CD14-positive monocyte (primary cell): ENCODE results near the gene NDUFB10. TPM values are rescaled to one million over a fixed set of nuclear protein-coding genes. Genes with fewer than 3 reads are reported as not detected.

Experiments
- DNase-seq, 3 donors: peaks; one replicate each; pipeline ENCODE4 v3.0.0-alpha.2; 2011 to 2022
- H2AFZ ChIP-seq: 2 replicates; pipeline ENCODE4 v1.6.0; 2012; ENCODE audit warnings: mild to moderate bottlenecking, low read depth, low read length, inconsistent platforms; ENCODE audit not compliant: insufficient read depth, poor library complexity, severe bottlenecking
- H3K27ac ChIP-seq, 2 donors: 1 replicate in 1 of 2; 2 replicates in 1 of 2; pipeline ENCODE4 v1.5.1; 2012 to 2013; ENCODE audit warnings: low read length in 2 of 2, control low read depth in 1 of 2, inconsistent platforms in 1 of 2, low read depth in 1 of 2, mild to moderate bottlenecking in 1 of 2
- H3K27me3 ChIP-seq, 2 donors: one replicate each; pipeline versions ENCODE4 v1.6.0 to v1.6.1; 2011 to 2013; ENCODE audit warnings: low read length in 2 of 2; ENCODE audit not compliant: control insufficient read depth in 2 of 2, insufficient read depth in 2 of 2
- H3K36me3 ChIP-seq, 2 donors: replicated peaks in 1 of 2; 1 replicate in 1 of 2; 2 replicates in 1 of 2; pipeline versions ENCODE4 v1.5.1 to v1.6.1; 2012 to 2013; ENCODE audit warnings: low read length in 2 of 2, control low read depth in 1 of 2, inconsistent platforms in 1 of 2, mild to moderate bottlenecking in 1 of 2; ENCODE audit not compliant: insufficient read depth in 2 of 2, control insufficient read depth in 1 of 2
- H3K4me1 ChIP-seq, 2 donors: 1 replicate in 1 of 2; 2 replicates in 1 of 2; pipeline versions ENCODE4 v1.5.1 to v1.6.1; 2012 to 2013; ENCODE audit warnings: low read length in 2 of 2, control low read depth in 1 of 2, inconsistent platforms in 1 of 2, mild to moderate bottlenecking in 1 of 2, moderate library complexity in 1 of 2; ENCODE audit not compliant: insufficient read depth in 2 of 2, control insufficient read depth in 1 of 2
- H3K4me2 ChIP-seq: replicated peaks from 2 replicates; pipeline ENCODE3; 2012; ENCODE audit warnings: low read length, moderate library complexity, mild to moderate bottlenecking; ENCODE audit not compliant: poor library complexity, severe bottlenecking; ENCODE audit errors: extremely low read depth
- H3K4me3 ChIP-seq, 3 experiments: fragments of 200-600 bp in 1 of 3; sonication (generic) in 1 of 3; replicated peaks in 1 of 3; 1 replicate in 2 of 3; 2 replicates in 1 of 3; pipeline ENCODE4 v1.5.1; 2011 to 2013; ENCODE audit warnings: low read length in 3 of 3, mild to moderate bottlenecking in 3 of 3, control low read depth in 2 of 3, low read depth in 2 of 3, inconsistent platforms in 1 of 3, moderate library complexity in 1 of 3
- H3K79me2 ChIP-seq: 2 replicates; pipeline ENCODE4 v1.6.0; 2012; ENCODE audit warnings: mild to moderate bottlenecking, control low read depth, inconsistent platforms, low read length, moderate library complexity; ENCODE audit not compliant: insufficient read depth
- H3K9ac ChIP-seq: 2 replicates; pipeline ENCODE4 v1.6.0; 2017; ENCODE audit warnings: low read length, mild to moderate bottlenecking; ENCODE audit not compliant: insufficient read depth, poor library complexity, severe bottlenecking
- H3K9me3 ChIP-seq, 2 donors: replicated peaks in 1 of 2; 1 replicate in 1 of 2; 2 replicates in 1 of 2; pipeline versions ENCODE4 v1.5.1 to v1.6.1; 2012 to 2013; ENCODE audit warnings: low read length in 2 of 2, control low read depth in 1 of 2; ENCODE audit not compliant: control insufficient read depth in 1 of 2, insufficient read depth in 1 of 2
- H4K20me1 ChIP-seq: 2 replicates; pipeline ENCODE4 v1.6.0; 2012; ENCODE audit warnings: mild to moderate bottlenecking, low read length, control low read depth, moderate library complexity; ENCODE audit not compliant: insufficient read depth
- H3K27ac Mint-ChIP-seq, 7 donors: one replicate each; pipeline ENCODE4 v1.8.0; 2020; ENCODE audit warnings: mild to moderate bottlenecking in 7 of 7, mixed read lengths in 7 of 7, moderate library complexity in 6 of 7, inconsistent platforms in 2 of 7
- H3K27me3 Mint-ChIP-seq, 3 donors: one replicate each; pipeline ENCODE4 v1.8.0; 2021 to 2022; ENCODE audit warnings: low read depth in 3 of 3, mild to moderate bottlenecking in 3 of 3, mixed read lengths in 3 of 3, moderate library complexity in 3 of 3, inconsistent platforms in 1 of 3
- H3K36me3 Mint-ChIP-seq, 2 donors: one replicate each; pipeline ENCODE4 v1.8.0; 2020; ENCODE audit warnings: mixed read lengths in 2 of 2, inconsistent platforms in 1 of 2, mild to moderate bottlenecking in 1 of 2
- H3K4me1 Mint-ChIP-seq: one replicate; pipeline ENCODE4 v1.8.0; 2020; ENCODE audit warnings: mild to moderate bottlenecking, mixed read lengths
- H3K4me3 Mint-ChIP-seq, 2 donors: one replicate each; pipeline ENCODE4 v1.8.0; 2020; ENCODE audit warnings: mild to moderate bottlenecking in 2 of 2, mixed read lengths in 2 of 2, moderate library complexity in 1 of 2
- H3K9me3 Mint-ChIP-seq, 7 donors: one replicate each; pipeline ENCODE4 v1.8.0; 2020 to 2022; ENCODE audit warnings: mixed read lengths in 7 of 7, mild to moderate bottlenecking in 6 of 7, moderate library complexity in 6 of 7, inconsistent platforms in 2 of 7
- CTCF ChIP-seq: fragments of 200-600 bp; IDR thresholded peaks from one replicate; pipeline ENCODE4 v1.8.0; 2022; ENCODE audit warnings: antibody characterized with exemption, mild to moderate bottlenecking
- WGBS: methylation state at CpG from one replicate; pipeline ENCODE4 v1.1.5; 2013; ENCODE audit warnings: missing lambda C conversion rate; ENCODE audit not compliant: insufficient coverage; 5-methylcytosine and 5-hydroxymethylcytosine counted together
- intact Hi-C, 2 donors: fragments of 100-400 bp; cut with micrococcal nuclease; formaldehyde crosslinking; loops; one replicate each; pipeline versions ENCODE4 v1.15.0 to v1.15.1; 2023
- polyA plus RNA-seq, 3 donors: library from polyadenylated mRNA; depleted of rRNA in 1 of 3; unstranded in 2 of 3; stranded (reverse) in 1 of 3; fragments of 300-500 nt in 2 of 3; fragments of >200 nt in 1 of 3; fragmentation: Illumina TruSeq in 2 of 3; gene quantifications; 1 replicate in 2 of 3; 2 replicates in 1 of 3; pipeline ENCODE4 v1.2.3, GENCODE V29; 2012 to 2021

NDUFB10 gene
- polyA plus RNA-seq, 3 donors, result 121 to 215 (median 186) TPM

DNA sequence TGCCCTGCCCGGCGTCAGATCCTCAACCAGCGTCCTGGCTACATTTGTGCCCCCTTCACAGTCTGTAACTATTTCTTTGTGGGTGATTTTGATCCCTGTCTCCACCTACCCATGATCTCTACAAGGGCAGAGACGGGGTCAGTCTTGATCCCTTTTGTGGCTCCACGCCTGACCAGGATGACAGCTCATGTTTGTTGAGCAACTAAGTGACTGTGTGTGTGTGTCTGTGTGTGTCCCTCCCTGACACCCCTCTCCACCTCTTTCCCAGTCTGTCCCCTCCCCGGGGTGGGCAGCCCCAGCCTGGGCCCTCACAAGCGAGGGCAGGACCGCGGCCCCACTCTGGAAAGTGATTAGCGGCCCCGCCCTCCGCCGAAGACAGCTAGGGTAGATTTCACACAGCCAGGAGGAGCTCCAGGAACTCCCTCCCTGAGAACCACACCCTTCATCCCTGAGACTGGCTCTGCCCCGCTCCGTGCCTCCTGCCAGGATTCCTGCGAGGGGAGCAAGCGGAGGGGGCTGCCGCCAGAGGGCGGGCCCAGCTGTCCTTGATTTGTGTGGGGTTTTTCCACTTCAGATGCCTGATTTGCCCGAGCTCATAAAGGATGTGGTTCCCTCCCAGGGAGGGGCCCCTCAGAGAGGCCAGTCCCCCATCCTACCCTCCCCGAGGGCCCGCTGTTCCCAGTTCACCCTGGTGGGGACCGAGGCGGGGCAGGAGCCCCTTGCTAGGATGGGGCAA is 35.9 kb upstream of the NDUFB10 start:
- Mint-ChIP-seq H3K4me1 (peaks cover 16% of the 10 kb centered on the region), H3K27me3 (peaks cover 64 to 71% (median 70%) of the 10 kb centered on the region in 3 donors), H3K4me3 (peak overlapping the region in 1 of 2 donors; percentile 76), H3K27ac (no peak overlapping the region), H3K36me3 (peaks cover 0 to 6% of the 10 kb centered on the region in 2 donors), H3K9me3 (peaks cover 0 to 15% (median 6%) of the 10 kb centered on the region in 7 donors)
- H4K20me1 ChIP-seq, result no peaks in the 10 kb centered on the region
- intact Hi-C loops, result loop anchor here in 1 of 2 donors (5.0 kb wide), 1 partner anchor 66 kb away; no protein-coding TSS in a partner anchor
- no peak overlapping the region for H3K27ac ChIP-seq
- TF ChIP-seq CTCF, result peak; percentile 11
- H3K4me3 ChIP-seq, result no peak overlapping the region
- no peak overlapping the region for H3K4me2 ChIP-seq
- 3% methylated on average over 8 of the region's 24 CpGs for WGBS
- H3K9ac ChIP-seq, result no peak overlapping the region
- H3K79me2 ChIP-seq, result no peaks in the 10 kb centered on the region
- peaks cover 8 to 61% of the 10 kb centered on the region in 2 donors for H3K27me3 ChIP-seq
- peaks cover 0 to 15% of the 10 kb centered on the region in 2 donors for H3K9me3 ChIP-seq
- peaks cover 6 to 9% of the 10 kb centered on the region in 2 donors for H3K4me1 ChIP-seq
- DNase-seq, result peak in 2 of 3 donors; percentile 8 to 44
- H2AFZ ChIP-seq, result peak overlapping the region; percentile 44
- H3K36me3 ChIP-seq, result no peaks in the 10 kb centered on the region

DNA sequence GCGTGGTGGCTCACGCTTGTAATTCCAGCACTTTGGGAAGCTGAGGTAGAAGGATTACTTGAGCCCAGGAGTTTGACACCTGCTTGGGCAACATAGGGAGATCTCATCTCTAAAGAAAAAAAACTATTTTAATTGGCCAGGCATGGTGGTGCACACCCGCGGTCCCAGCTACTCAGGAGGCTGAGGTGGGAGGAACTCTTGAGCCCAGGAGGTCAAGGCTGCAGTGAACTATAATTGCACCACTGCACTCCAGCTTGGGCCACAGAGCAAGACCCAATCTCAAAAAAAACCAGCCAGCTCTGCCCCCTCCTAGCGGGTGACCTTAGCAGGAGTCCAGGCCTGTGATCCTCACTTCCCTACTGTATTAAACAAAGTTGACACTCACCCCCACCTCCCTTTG is 35.2 kb upstream of the NDUFB10 start:
- intact Hi-C loops, result loop anchor here in 1 of 2 donors (5.0 kb wide), 1 partner anchor 67 kb away; no protein-coding TSS in a partner anchor
- Mint-ChIP-seq H3K36me3 (peaks cover 0 to 6% of the 10 kb centered on the region in 2 donors), H3K27ac (peak overlapping the region in 1 of 7 donors; percentile 33), H3K9me3 (peaks cover 0 to 15% (median 6%) of the 10 kb centered on the region in 7 donors), H3K27me3 (peaks cover 59 to 65% (median 65%) of the 10 kb centered on the region in 3 donors), H3K4me3 (peak overlapping the region in 1 of 2 donors; percentile 21), H3K4me1 (peaks cover 18% of the 10 kb centered on the region)
- H4K20me1 ChIP-seq, result no peaks in the 10 kb centered on the region
- no peak overlapping the region for H3K9ac ChIP-seq
- no peak overlapping the region for H2AFZ ChIP-seq
- H3K4me3 ChIP-seq, result no peak overlapping the region
- peaks cover 3 to 55% of the 10 kb centered on the region in 2 donors for H3K27me3 ChIP-seq
- no peak for DNase-seq
- H3K4me2 ChIP-seq, result no peak overlapping the region
- no peaks in the 10 kb centered on the region for H3K79me2 ChIP-seq
- peaks cover 0 to 10% of the 10 kb centered on the region in 2 donors for H3K9me3 ChIP-seq
- H3K27ac ChIP-seq, result no peak overlapping the region
- TF ChIP-seq CTCF, result no peak
- H3K36me3 ChIP-seq, result no peaks in the 10 kb centered on the region
- peaks cover 11% of the 10 kb centered on the region in 2 donors for H3K4me1 ChIP-seq
- 80% methylated on average over 1 of the region's 5 CpGs for WGBS
